Lower leg skin (tissue), 4 donors: ENCODE results near the gene CDK13. TPM values are rescaled to one million over a fixed set of nuclear protein-coding genes. Genes with fewer than 3 reads are reported as not detected.
"Not testable (repeated sequence)": the region's sequence is repeated elsewhere in the genome, so short reads cannot be mapped to it uniquely, and the experiment has no call there.

ENCODE experiments used
- DNase-seq, 2 donors: peaks; one replicate each; pipeline ENCODE4 v3.0.0-alpha.2; 2019; ENCODE audit warnings: low spot score in 2 of 2
- H3K4me3 ChIP-seq: fragments of 200-600 bp; sonication (generic); 2 replicates; pipeline ENCODE4 v1.5.1; 2017; ENCODE audit warnings: mild to moderate bottlenecking, low read depth; ENCODE audit not compliant: poor library complexity, severe bottlenecking
- CTCF ChIP-seq, 3 donors: fragments of 450-650 bp; IDR thresholded peaks; one replicate each; pipeline ENCODE4 v1.5.1; 2016; ENCODE audit warnings: antibody characterized with exemption in 3 of 3, mild to moderate bottlenecking in 3 of 3, moderate library complexity in 2 of 3
- POLR2A ChIP-seq, 2 donors: fragments of 450-650 bp; IDR thresholded peaks; one replicate each; pipeline ENCODE4 v1.6.1; 2016 to 2017; ENCODE audit warnings: antibody characterized with exemption in 2 of 2, mild to moderate bottlenecking in 1 of 2, moderate library complexity in 1 of 2
- WGBS, 2 donors: methylation state at CpG; one replicate each; pipeline ENCODE4 v1.1.5; 2018; 5-methylcytosine and 5-hydroxymethylcytosine counted together
- intact Hi-C: fragments of 100-400 bp; cut with DNase I; formaldehyde crosslinking; loops from one replicate; pipeline ENCODE4 v1.15.0; 2023; ENCODE audit warnings: low total_unique reads
- total RNA-seq, 4 donors: library from RNA; depleted of rRNA; stranded (reverse); fragments of >200 nt; gene quantifications; one replicate each; pipeline ENCODE4 v1.1.0, GENCODE V29; 2016

Gene CDK13
- total RNA-seq, 4 donors from 2014 or later: 51.6 to 92.8 (median 60.3) TPM

GRCh38 chr7:39910108-39910869, 39.8 kb upstream of the CDK13 start:
- peak in 1 of 2 donors; percentile 64 for DNase-seq
- intact Hi-C loops: no loop called here
- H3K4me3 ChIP-seq: no peak overlapping the region
- 69 to 72% methylated on average over 7 of the region's 7 CpGs for WGBS, 2 donors
- no peak for TF ChIP-seq POLR2A (IDR thresholded peaks at IDR 0.05)
- TF ChIP-seq CTCF (IDR thresholded peaks at IDR 0.05): no peak

DNA sequence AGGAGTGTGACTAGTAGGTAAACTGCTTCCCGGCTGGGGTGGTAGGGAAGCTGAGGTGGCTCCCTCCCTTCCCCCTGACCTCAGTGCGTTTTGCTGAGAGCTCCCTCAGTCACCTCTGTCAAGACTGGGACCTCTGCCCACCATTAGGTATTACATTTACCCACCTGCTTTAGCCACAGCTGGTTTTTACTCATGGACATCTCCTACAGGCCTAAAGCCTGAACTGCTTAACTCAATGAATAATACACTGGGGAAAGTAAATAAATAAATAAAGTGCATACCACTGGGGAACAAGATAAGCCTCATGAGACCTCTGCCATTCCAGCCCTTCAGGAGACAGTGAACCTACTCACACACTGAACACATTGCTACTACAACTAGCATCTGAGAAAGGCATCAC, 38.9 kb upstream of the CDK13 start:
- WGBS, 2 donors: 76 to 81% methylated on average over 2 of the region's 2 CpGs
- H3K4me3 ChIP-seq: no peak overlapping the region
- DNase-seq: no peak
- TF ChIP-seq CTCF (IDR thresholded peaks at IDR 0.05) (no peak), POLR2A (IDR thresholded peaks at IDR 0.05) (no peak)
- intact Hi-C loops: no loop called here

- intact Hi-C loops, H3K4me3 ChIP-seq: not testable (repeated sequence)
- DNase-seq: peak in 1 of 2 donors; percentile 28
- 82 to 83% methylated on average over 8 of the region's 8 CpGs for WGBS, 2 donors
Measured at GRCh38 chr7:39915847-39916246, 34.2 kb upstream of the CDK13 start.

DNA sequence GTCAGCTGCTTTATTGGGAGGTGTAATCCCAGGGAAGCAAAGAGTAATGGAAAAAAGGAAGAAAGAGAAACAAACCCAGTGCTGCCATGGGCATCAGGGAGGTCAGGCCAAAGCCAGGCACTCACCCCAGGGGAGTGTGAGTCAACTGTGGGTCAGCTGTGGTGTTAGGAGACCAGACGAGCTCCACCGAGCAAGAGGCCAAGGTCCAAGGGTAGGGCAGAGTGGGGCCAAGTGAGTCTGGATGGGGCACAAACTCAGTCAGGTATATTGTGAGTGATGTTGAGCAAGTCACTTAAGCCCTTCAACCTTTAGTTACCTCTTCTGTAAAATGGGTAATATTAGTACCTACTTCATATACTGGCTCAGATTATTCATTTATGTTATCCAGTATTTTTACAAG, 30.4 kb upstream of the CDK13 start:
- peak in 1 of 2 donors; percentile 42 for DNase-seq
- TF ChIP-seq POLR2A (IDR thresholded peaks at IDR 0.05): no peak
- intact Hi-C loops: no loop called here
- H3K4me3 ChIP-seq: no peak overlapping the region
- 52 to 81% methylated on average over 2 of the region's 2 CpGs for WGBS, 2 donors

DNA sequence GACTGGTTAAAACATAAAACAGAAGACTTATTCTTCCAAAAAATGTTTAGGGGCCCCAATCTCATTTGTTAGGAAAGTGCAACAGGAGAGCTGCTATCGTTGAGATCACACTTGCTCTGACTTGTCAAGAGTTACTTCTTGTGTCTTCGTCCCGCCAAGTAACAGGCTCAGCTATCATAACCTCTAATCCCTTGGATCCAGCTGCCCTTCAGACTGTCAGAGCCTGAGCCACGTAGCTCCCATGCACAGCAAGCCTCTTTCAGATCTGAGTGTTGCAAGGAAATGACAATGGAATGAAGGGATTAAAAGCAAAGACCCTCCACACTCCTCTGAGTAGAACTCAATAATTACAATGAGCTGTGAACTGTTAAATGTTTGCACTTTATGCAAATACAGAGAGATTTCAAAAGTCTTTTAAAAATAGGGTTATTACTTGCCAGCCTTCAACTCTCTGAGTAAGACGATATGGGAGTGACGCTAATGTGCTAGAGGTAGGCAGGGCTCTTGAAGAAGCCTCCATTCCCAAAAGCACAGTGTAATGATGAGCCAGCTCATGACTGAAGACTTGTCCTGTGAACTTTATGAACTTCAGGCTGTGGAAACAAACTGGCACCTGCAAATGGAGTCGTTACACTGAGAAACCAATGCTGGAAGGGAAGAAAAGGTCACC, 28.4 kb upstream of the CDK13 start:
- 31 to 37% methylated on average over 7 of the region's 7 CpGs for WGBS, 2 donors
- DNase-seq: peak in 1 of 2 donors; percentile 14
- intact Hi-C loops: no loop called here
- no peak overlapping the region for H3K4me3 ChIP-seq
- TF ChIP-seq POLR2A (IDR thresholded peaks at IDR 0.05): no peak
- no peak for TF ChIP-seq CTCF (IDR thresholded peaks at IDR 0.05)

- TF ChIP-seq POLR2A (IDR thresholded peaks at IDR 0.05): no peak
- no peak for TF ChIP-seq CTCF (IDR thresholded peaks at IDR 0.05)
- WGBS, 2 donors: 88 to 90% methylated on average over 3 of the region's 3 CpGs
Measured at GRCh38 chr7:39922580-39922979, 27.5 kb upstream of the CDK13 start.

More at GRCh38 chr7:39922580-39922979, 27.5 kb upstream of the CDK13 start:
- intact Hi-C loops: no loop called here
- peak in 1 of 2 donors; percentile 40 for DNase-seq
- no peak overlapping the region for H3K4me3 ChIP-seq
